GM21423 (cell line): Measurements from ENCODE around the gene CPN1.

ENCODE experiments used
- ATAC-seq: cut with Tn5 transposase; IDR thresholded peaks from one replicate; pipeline ENCODE4 v1.9.1; 2021; ENCODE audit warnings: mild to moderate bottlenecking, moderate library complexity; ENCODE audit not compliant: unreplicated experiment

Gene CPN1

GRCh38 chr10:99999319-100000108 is 82.2 kb downstream of the CPN1 start:
- ATAC-seq, result no peak

- no peak for ATAC-seq
Measured at GRCh38 chr10:99998889-99999288, 82.8 kb downstream of the CPN1 start.

- no peak for ATAC-seq
Measured at GRCh38 chr10:99996671-99997648, 84.7 kb downstream of the CPN1 start.

GRCh38 chr10:99995713-99996112 is 86.0 kb downstream of the CPN1 start:
- no peak for ATAC-seq

GRCh38 chr10:99995269-99995668 is 86.4 kb downstream of the CPN1 start:
- ATAC-seq, result no peak

GRCh38 chr10:99994801-99995200 is 86.9 kb downstream of the CPN1 start:
- no peak for ATAC-seq

GRCh38 chr10:99993701-99994689 is 87.7 kb downstream of the CPN1 start:
- peak; percentile 85 for ATAC-seq
